Measurements from ENCODE around the gene FAR2. TPM values are rescaled to one million over a fixed set of nuclear protein-coding genes. Genes with fewer than 3 reads are reported as not detected.

Gene FAR2
- total RNA-seq, 3 donors from 2014 or later, result 8.2 to 18.2 (median 9.8) TPM

DNA sequence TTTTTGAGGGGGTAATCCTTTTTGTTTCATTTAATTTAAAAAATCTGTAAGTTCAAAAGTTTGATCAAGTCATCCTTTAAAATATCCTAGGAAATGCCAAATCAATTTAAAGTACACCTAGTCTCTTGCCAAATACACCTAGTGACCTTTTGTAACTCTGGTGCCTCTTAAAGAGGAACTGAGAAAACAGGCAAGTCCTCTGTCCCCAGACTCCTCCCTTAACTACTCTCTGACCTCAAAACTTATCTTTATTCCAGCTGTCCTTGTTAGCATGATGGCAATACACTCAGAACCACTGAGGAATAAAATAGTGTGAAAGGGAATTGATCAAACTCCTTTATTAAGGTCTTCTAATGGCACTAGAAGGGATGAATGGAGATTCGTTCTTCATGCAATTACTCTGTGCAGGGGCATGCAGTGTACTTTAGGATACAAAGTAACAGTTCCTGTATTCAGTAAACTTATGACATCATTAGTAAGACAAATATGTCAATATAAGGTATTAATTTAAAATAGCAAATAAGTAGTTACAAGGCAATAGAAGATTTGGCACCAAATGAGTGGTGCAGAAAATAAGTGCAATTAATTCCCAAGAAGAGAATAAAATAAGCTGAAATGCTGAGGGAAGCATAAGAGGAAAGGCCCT is 3.3 kb downstream of the FAR2 start:
- Histone ChIP-seq H3K27ac (no peak overlapping the region), H3K9me3 (no peaks in the 10 kb centered on the region), H3K27me3 (no peaks in the 10 kb centered on the region), H3K4me3 (no peak overlapping the region), H3K36me3 (no peaks in the 10 kb centered on the region), H3K4me1 (peaks cover 6 to 9% of the 10 kb centered on the region in 2 donors)
- intact Hi-C loops (cut with DNase I; ENCODE audit: low total_unique reads), result loop anchor here (10.0 kb wide), 1 partner anchor 1748 kb away; no protein-coding TSS in a partner anchor
- TF ChIP-seq POLR2AphosphoS5 (IDR thresholded peaks at IDR 0.05) (no peak), POLR2A (IDR thresholded peaks at IDR 0.05) (no peak)
- TF ChIP-seq, protein P1, sequence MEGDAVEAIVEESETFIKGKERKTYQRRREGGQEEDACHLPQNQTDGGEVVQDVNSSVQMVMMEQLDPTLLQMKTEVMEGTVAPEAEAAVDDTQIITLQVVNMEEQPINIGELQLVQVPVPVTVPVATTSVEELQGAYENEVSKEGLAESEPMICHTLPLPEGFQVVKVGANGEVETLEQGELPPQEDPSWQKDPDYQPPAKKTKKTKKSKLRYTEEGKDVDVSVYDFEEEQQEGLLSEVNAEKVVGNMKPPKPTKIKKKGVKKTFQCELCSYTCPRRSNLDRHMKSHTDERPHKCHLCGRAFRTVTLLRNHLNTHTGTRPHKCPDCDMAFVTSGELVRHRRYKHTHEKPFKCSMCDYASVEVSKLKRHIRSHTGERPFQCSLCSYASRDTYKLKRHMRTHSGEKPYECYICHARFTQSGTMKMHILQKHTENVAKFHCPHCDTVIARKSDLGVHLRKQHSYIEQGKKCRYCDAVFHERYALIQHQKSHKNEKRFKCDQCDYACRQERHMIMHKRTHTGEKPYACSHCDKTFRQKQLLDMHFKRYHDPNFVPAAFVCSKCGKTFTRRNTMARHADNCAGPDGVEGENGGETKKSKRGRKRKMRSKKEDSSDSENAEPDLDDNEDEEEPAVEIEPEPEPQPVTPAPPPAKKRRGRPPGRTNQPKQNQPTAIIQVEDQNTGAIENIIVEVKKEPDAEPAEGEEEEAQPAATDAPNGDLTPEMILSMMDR (IDR thresholded peaks at IDR 0.05), result no peak
- DNase-seq (ENCODE audit: low spot score in 2 of 2), result no peak

DNA sequence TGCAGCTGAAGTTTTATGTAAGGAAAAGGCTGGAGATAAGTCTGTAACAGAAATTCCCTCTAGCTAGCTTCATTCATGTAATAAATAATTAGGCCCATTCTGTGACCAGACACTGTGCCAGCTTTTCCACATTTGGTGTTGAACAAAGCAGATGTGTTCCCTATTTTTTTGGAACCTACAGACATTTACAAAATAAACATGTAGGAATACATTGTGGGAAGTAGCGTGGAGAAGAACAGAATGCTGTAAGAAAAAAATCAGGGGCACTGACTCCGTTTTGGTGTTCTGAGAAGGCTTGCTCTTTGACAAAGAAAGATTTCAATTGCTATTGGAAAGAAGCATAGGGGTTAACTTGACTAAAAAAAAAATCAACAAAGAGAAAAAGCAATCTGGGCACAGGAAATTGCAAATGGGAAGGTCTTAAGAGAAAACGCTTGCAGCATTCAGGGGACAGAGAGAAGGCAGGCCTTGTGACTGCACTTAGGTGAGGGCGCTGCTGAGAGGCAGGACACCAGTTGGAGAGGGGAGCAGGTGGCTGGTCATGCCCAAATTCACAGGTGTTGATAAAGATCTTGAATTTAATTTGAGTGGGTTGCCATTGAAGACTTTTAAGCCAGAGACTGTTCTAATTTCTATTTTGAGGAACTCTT is 4.0 kb downstream of the FAR2 start:
- DNase-seq (ENCODE audit: low spot score in 2 of 2), result no peak
- H3K36me3 ChIP-seq, result no peaks in the 10 kb centered on the region
- no peak overlapping the region for H3K4me3 ChIP-seq
- no peak overlapping the region for H3K27ac ChIP-seq
- no peaks in the 10 kb centered on the region for H3K27me3 ChIP-seq
- H3K9me3 ChIP-seq, result no peaks in the 10 kb centered on the region
- intact Hi-C loops (cut with DNase I; ENCODE audit: low total_unique reads), result loop anchor here (10.0 kb wide), 1 partner anchor 1748 kb away; no protein-coding TSS in a partner anchor
- TF ChIP-seq, protein P1 (IDR thresholded peaks at IDR 0.05), result no peak
- TF ChIP-seq POLR2A (IDR thresholded peaks at IDR 0.05), result no peak
- TF ChIP-seq POLR2AphosphoS5 (IDR thresholded peaks at IDR 0.05), result no peak
- peaks cover 3 to 7% of the 10 kb centered on the region in 2 donors for H3K4me1 ChIP-seq

- H3K36me3 ChIP-seq, result no peaks in the 10 kb centered on the region
- intact Hi-C loops (cut with DNase I; ENCODE audit: low total_unique reads), result loop anchor here (10.0 kb wide), 1 partner anchor 1750 kb away; no protein-coding TSS in a partner anchor
- H3K4me1 ChIP-seq, result no peaks in the 10 kb centered on the region
- no peaks in the 10 kb centered on the region for H3K9me3 ChIP-seq
- DNase-seq (ENCODE audit: low spot score in 2 of 2), result no peak
- TF ChIP-seq POLR2AphosphoS5 (IDR thresholded peaks at IDR 0.05) (no peak), POLR2A (IDR thresholded peaks at IDR 0.05) (no peak)
- TF ChIP-seq, protein P1 (IDR thresholded peaks at IDR 0.05), result no peak
- no peak overlapping the region for H3K4me3 ChIP-seq
- H3K27ac ChIP-seq, result no peak overlapping the region
- H3K27me3 ChIP-seq, result no peaks in the 10 kb centered on the region
These were observed 6.0 kb downstream of the FAR2 start for GRCh38 chr12:29155079-29155478.

- H3K27ac ChIP-seq, result no peak overlapping the region
- DNase-seq (ENCODE audit: low spot score in 2 of 2), result no peak
- no peaks in the 10 kb centered on the region for H3K4me1 ChIP-seq
- H3K27me3 ChIP-seq, result no peaks in the 10 kb centered on the region
- no peaks in the 10 kb centered on the region for H3K36me3 ChIP-seq
- no peaks in the 10 kb centered on the region for H3K9me3 ChIP-seq
- H3K4me3 ChIP-seq, result peak overlapping the region in 1 of 3 donors; percentile 7
- TF ChIP-seq POLR2AphosphoS5 (IDR thresholded peaks at IDR 0.05) (no peak), POLR2A (IDR thresholded peaks at IDR 0.05) (no peak)
- TF ChIP-seq, protein P1 (IDR thresholded peaks at IDR 0.05), result no peak
- intact Hi-C loops (cut with DNase I; ENCODE audit: low total_unique reads), result loop anchor here (10.0 kb wide), 1 partner anchor 1753 kb away; no protein-coding TSS in a partner anchor
These were observed 8.4 kb downstream of the FAR2 start for GRCh38 chr12:29157486-29157946.
